ENCODE results near the gene JAKMIP2.

Gene JAKMIP2

DNA sequence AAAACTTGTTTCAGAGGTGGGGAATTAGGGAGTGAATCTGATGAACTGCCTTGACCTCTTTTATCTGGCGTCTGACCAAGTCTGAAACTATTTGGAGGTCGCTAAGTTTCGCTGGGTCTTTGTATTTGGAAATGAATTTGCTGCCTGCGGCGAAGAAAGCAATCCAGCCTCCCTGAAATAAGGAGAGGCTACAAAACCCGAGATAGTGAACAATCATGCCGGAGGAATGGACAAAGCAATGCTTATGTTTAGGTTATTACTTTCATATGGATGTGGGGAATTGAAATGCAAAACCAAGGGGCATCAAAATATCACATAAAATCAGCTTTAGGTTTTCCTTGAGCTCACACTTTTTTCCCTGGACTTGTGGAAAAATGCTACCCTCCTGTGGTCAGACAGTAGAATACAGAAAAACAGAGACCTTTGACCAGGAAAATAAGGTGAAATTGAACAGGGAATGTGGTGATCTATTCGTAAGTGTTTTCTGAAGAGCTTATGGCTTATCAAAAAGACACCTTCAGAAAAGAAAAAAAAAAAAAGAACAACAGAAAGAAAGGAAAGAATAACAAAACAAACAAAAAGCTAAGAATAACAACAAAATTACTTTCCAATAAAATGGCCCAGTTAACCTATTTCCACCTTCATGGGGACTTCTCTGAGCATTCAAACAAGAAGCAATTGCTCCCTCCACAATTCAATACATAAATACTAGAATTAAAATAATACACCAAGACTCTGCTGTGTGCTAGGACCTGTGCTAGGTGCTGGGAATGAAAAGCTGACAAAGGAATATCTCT lies 204.1 kb downstream of the JAKMIP2 start:
- TF ChIP-seq, protein P1, sequence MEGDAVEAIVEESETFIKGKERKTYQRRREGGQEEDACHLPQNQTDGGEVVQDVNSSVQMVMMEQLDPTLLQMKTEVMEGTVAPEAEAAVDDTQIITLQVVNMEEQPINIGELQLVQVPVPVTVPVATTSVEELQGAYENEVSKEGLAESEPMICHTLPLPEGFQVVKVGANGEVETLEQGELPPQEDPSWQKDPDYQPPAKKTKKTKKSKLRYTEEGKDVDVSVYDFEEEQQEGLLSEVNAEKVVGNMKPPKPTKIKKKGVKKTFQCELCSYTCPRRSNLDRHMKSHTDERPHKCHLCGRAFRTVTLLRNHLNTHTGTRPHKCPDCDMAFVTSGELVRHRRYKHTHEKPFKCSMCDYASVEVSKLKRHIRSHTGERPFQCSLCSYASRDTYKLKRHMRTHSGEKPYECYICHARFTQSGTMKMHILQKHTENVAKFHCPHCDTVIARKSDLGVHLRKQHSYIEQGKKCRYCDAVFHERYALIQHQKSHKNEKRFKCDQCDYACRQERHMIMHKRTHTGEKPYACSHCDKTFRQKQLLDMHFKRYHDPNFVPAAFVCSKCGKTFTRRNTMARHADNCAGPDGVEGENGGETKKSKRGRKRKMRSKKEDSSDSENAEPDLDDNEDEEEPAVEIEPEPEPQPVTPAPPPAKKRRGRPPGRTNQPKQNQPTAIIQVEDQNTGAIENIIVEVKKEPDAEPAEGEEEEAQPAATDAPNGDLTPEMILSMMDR (IDR thresholded peaks at IDR 0.05; ENCODE audit: low read depth, low read length): peak; percentile 62
- DNase-seq (ENCODE audit: low read depth in 2 of 2): peak; percentile 77 to 80
- H3K4me3 ChIP-seq (replicated peaks in 1 of 2; ENCODE audit: low read depth in 2 of 2, low read length in 2 of 2): peak overlapping the region in 1 of 2 donors; percentile 11

DNA sequence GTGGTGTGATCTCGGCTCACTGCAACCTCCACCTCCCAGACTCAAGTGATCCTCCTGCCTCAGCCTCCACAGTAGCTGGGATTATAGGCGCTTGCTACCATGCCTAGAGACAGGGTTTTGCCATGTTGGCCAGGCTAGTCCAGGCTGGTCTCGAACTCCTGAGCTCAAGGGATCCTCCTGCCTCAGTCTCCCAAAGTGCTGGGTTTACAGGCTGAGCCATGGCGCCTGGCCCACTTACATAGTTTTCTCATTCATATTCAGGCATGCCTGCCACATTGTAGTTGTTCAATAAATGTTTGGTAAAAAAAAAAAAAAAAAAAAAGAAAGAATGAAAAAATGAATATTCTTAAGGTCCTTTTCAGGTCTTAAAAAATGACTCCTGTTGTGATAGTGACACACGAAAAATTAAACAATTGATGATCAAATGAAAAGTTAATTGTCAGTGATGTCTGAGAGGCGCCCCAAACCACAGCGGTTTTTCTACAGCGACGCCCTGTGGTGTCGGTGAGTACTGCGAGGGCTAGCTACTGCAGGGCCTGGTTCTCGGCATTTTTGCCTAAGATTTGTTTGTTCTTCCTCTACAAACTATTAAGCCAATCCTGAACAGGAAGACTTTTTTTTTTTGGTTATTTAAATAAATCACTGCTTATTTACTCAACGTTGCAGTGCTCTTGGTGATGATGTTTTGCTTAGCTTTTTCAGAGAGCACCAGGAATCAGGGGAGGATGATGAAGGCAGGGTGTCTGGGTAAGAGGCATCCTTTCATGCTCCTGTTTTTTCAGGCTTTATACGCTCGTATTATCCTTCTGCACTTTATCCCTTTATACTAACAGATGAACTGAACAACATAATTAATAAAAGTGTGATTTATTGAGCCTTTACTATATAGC lies 205.6 kb downstream of the JAKMIP2 start:
- H3K4me3 ChIP-seq (replicated peaks in 1 of 2; ENCODE audit: low read depth in 2 of 2, low read length in 2 of 2): no peak overlapping the region
- TF ChIP-seq, protein P1 (IDR thresholded peaks at IDR 0.05; ENCODE audit: low read depth, low read length): peak; percentile 95
- peak; percentile 57 to 58 for DNase-seq (ENCODE audit: low read depth in 2 of 2)

- TF ChIP-seq, protein P1 (IDR thresholded peaks at IDR 0.05; ENCODE audit: low read depth, low read length): no peak
Observed at GRCh38 chr5:147575598-147575997, 206.9 kb downstream of the JAKMIP2 start.

GRCh38 chr5:147573211-147573610 lies 209.3 kb downstream of the JAKMIP2 start:
- TF ChIP-seq, protein P1 (IDR thresholded peaks at IDR 0.05; ENCODE audit: low read depth, low read length): no peak
- no peak for DNase-seq (ENCODE audit: low read depth in 2 of 2)
- no peak overlapping the region for H3K4me3 ChIP-seq (replicated peaks in 1 of 2; ENCODE audit: low read depth in 2 of 2, low read length in 2 of 2)

More at GRCh38 chr5:147575598-147575997, 206.9 kb downstream of the JAKMIP2 start:
- no peak for DNase-seq (ENCODE audit: low read depth in 2 of 2)
- H3K4me3 ChIP-seq (replicated peaks in 1 of 2; ENCODE audit: low read depth in 2 of 2, low read length in 2 of 2): no peak overlapping the region

GRCh38 chr5:147568710-147569406 lies 213.7 kb downstream of the JAKMIP2 start:
- DNase-seq (ENCODE audit: low read depth in 2 of 2): no peak
- TF ChIP-seq, protein P1 (IDR thresholded peaks at IDR 0.05; ENCODE audit: low read depth, low read length): no peak
- no peak overlapping the region for H3K4me3 ChIP-seq (replicated peaks in 1 of 2; ENCODE audit: low read depth in 2 of 2, low read length in 2 of 2)

DNA sequence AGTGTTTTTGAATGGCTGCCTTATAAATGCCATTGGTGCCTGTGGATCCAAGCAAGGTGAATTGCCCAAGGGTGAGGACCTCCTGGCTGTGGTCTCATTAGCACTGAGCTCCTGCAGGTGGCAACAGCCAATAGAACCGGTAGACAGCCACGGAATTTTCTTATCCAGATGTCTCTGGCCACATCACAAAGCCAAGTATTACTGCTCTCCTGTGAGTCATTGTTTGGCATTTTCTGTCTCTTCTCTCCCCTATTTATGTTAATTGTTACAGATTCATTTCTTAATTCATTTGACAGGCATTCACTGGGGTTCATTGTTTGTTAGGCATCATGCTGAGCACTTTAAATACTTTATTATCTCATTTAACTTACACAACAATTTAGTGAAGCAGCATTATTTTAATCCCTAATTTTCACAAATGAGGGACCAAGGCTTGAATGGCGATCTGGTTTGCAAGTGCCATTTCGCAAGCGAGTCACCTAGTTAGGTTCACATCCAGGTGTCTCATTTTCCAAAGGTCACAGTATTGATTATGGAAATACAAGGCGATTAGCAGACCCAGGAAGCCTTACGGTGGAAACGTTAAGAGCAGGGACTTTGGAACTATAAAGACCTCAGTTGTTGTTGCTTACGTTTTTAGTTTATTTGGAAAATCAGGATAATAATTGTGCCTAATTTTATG lies 214.5 kb downstream of the JAKMIP2 start:
- TF ChIP-seq, protein P1 (IDR thresholded peaks at IDR 0.05; ENCODE audit: low read depth, low read length): no peak
- H3K4me3 ChIP-seq (replicated peaks in 1 of 2; ENCODE audit: low read depth in 2 of 2, low read length in 2 of 2): no peak overlapping the region
- peak; percentile 42 to 79 for DNase-seq (ENCODE audit: low read depth in 2 of 2)

All from cardiac fibroblast (primary cell).